Neural progenitor cell (in vitro differentiated cells): ENCODE results near the gene DENND4C. TPM values are rescaled to one million over a fixed set of nuclear protein-coding genes. Genes with fewer than 3 reads are reported as not detected.

ENCODE experiments used
- DNase-seq: peaks from one replicate; pipeline ENCODE4 v3.0.0-alpha.2; 2016; ENCODE audit warnings: low spot score
- H2AFZ ChIP-seq: fragments of 200-600 bp; sonication (generic); replicated peaks from 2 replicates; pipeline ENCODE4 v1.6.1; 2016; ENCODE audit warnings: antibody characterized with exemption
- H3F3A ChIP-seq: fragments of 200-600 bp; sonication (generic); 2 replicates; pipeline ENCODE4 v1.6.1; 2016; ENCODE audit warnings: antibody characterized with exemption, low read depth
- H3K27ac ChIP-seq: fragments of 200-600 bp; sonication (generic); 2 replicates; pipeline ENCODE4 v1.5.1; 2016; ENCODE audit warnings: mild to moderate bottlenecking
- H3K27me3 ChIP-seq: fragments of 200-600 bp; sonication (generic); 2 replicates; pipeline ENCODE4 v1.6.1; 2016; ENCODE audit warnings: mild to moderate bottlenecking, moderate library complexity
- H3K36me3 ChIP-seq: fragments of 200-600 bp; sonication (generic); 2 replicates; pipeline ENCODE4 v1.5.1; 2016
- H3K4me1 ChIP-seq: fragments of 200-600 bp; sonication (generic); 2 replicates; pipeline ENCODE4 v1.6.1; 2016; ENCODE audit warnings: mixed run types
- H3K4me2 ChIP-seq: fragments of 200-600 bp; sonication (generic); 2 replicates; pipeline ENCODE4 v1.6.1; 2016
- H3K4me3 ChIP-seq: fragments of 200-600 bp; sonication (generic); 2 replicates; pipeline ENCODE4 v1.5.1; 2016
- H3K79me2 ChIP-seq: fragments of 200-600 bp; sonication (generic); 2 replicates; pipeline ENCODE4 v1.6.1; 2016; ENCODE audit warnings: low read depth
- H3K9ac ChIP-seq: fragments of 200-600 bp; sonication (generic); 2 replicates; pipeline ENCODE4 v1.6.1; 2016
- H3K9me3 ChIP-seq: fragments of 200-600 bp; sonication (generic); 2 replicates; pipeline ENCODE4 v1.5.1; 2016; ENCODE audit warnings: low read depth
- H4K20me1 ChIP-seq: fragments of 200-600 bp; sonication (generic); 2 replicates; pipeline ENCODE4 v1.6.1; 2016; ENCODE audit warnings: low read depth
- H3K27ac Mint-ChIP-seq: 3 replicates; pipeline ENCODE4 v1.8.0; 2021; ENCODE audit warnings: mixed read lengths
- H3K27me3 Mint-ChIP-seq: 2 replicates; pipeline ENCODE4 v1.8.0; 2022; ENCODE audit warnings: low read depth, mild to moderate bottlenecking, inconsistent platforms, moderate library complexity, mixed read lengths; ENCODE audit not compliant: insufficient read depth
- H3K36me3 Mint-ChIP-seq: 3 replicates; pipeline ENCODE4 v1.8.0; 2021; ENCODE audit warnings: mixed read lengths
- H3K4me1 Mint-ChIP-seq: 3 replicates; pipeline ENCODE4 v1.8.0; 2021; ENCODE audit warnings: mixed read lengths
- H3K4me3 Mint-ChIP-seq: 3 replicates; pipeline ENCODE4 v1.8.0; 2021; ENCODE audit warnings: mild to moderate bottlenecking, moderate library complexity, mixed read lengths
- H3K9me3 Mint-ChIP-seq: 3 replicates; pipeline ENCODE4 v1.8.0; 2020; ENCODE audit warnings: mixed read lengths
- EZH2 ChIP-seq: fragments of 200-600 bp; sonication (generic); IDR thresholded peaks from 2 replicates; pipeline ENCODE4 v1.6.1; 2017; ENCODE audit warnings: antibody characterized with exemption, mild to moderate bottlenecking, moderate library complexity
- EZH2phosphoT487 ChIP-seq: fragments of 200-600 bp; sonication (generic); IDR thresholded peaks from 2 replicates; pipeline ENCODE4 v1.6.1; 2017; ENCODE audit warnings: antibody characterized with exemption
- total RNA-seq: library from RNA; depleted of rRNA; stranded (reverse); fragments of >200 nt; gene quantifications from 2 replicates; pipeline ENCODE4 v1.2.3, GENCODE V29; 2015; ENCODE audit warnings: low replicate concordance
- TF ChIP-seq, protein P1 (sequence below): fragments of 200-600 bp; sonication (generic); IDR thresholded peaks from 2 replicates; pipeline ENCODE4 v1.5.1; 2017; ENCODE audit warnings: antibody characterized with exemption, mild to moderate bottlenecking

The DENND4C gene
- total RNA-seq, 1 donor from 2014 or later, result 73.4 TPM

DNA sequence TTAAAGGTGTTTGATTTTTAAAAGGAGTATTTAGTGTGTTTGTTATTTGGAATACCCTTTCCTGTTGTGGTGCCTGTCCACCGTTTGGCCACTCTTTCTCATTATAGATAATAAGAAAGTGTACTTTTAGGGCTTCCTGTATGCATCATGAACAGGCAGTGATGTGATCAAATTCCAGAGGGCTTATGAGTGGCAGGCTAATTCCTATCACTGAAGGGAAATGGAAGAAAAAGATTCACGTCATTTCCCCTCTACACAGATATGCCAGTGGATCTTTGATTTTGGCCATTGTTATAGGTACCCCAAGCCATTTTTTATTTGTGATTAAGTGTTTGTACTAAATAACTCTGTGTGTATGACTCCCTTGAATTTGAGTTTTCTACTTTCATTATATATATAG, 112.5 kb downstream of the DENND4C start:
- no peaks in the 10 kb centered on the region for H3K4me1 ChIP-seq
- peaks cover 2% of the 10 kb centered on the region for H3K4me1 Mint-ChIP-seq
- H3K4me3 Mint-ChIP-seq, result no peak overlapping the region
- H3K79me2 ChIP-seq, result no peaks in the 10 kb centered on the region
- H3K4me3 ChIP-seq, result no peak overlapping the region
- H3K4me2 ChIP-seq, result no peak overlapping the region
- no peaks in the 10 kb centered on the region for H3K27me3 ChIP-seq
- DNase-seq, result no peak
- H3K27ac ChIP-seq, result no peak overlapping the region
- H3K9ac ChIP-seq, result no peak overlapping the region
- TF ChIP-seq EZH2phosphoT487 (no peak), EZH2 (no peak)
- TF ChIP-seq, protein P1, sequence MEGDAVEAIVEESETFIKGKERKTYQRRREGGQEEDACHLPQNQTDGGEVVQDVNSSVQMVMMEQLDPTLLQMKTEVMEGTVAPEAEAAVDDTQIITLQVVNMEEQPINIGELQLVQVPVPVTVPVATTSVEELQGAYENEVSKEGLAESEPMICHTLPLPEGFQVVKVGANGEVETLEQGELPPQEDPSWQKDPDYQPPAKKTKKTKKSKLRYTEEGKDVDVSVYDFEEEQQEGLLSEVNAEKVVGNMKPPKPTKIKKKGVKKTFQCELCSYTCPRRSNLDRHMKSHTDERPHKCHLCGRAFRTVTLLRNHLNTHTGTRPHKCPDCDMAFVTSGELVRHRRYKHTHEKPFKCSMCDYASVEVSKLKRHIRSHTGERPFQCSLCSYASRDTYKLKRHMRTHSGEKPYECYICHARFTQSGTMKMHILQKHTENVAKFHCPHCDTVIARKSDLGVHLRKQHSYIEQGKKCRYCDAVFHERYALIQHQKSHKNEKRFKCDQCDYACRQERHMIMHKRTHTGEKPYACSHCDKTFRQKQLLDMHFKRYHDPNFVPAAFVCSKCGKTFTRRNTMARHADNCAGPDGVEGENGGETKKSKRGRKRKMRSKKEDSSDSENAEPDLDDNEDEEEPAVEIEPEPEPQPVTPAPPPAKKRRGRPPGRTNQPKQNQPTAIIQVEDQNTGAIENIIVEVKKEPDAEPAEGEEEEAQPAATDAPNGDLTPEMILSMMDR, result no peak
- peaks cover 5% of the 10 kb centered on the region for H3K36me3 ChIP-seq
- no peaks in the 10 kb centered on the region for H3K9me3 ChIP-seq
- H3K36me3 Mint-ChIP-seq, result peaks cover 14% of the 10 kb centered on the region
- no peaks in the 10 kb centered on the region for H4K20me1 ChIP-seq
- no peaks in the 10 kb centered on the region for H3K27me3 Mint-ChIP-seq
- no peaks in the 10 kb centered on the region for H3K9me3 Mint-ChIP-seq
- no peak overlapping the region for H3K27ac Mint-ChIP-seq
- H2AFZ ChIP-seq, result no peak overlapping the region
- H3F3A ChIP-seq, result no peaks in the 10 kb centered on the region

DNA sequence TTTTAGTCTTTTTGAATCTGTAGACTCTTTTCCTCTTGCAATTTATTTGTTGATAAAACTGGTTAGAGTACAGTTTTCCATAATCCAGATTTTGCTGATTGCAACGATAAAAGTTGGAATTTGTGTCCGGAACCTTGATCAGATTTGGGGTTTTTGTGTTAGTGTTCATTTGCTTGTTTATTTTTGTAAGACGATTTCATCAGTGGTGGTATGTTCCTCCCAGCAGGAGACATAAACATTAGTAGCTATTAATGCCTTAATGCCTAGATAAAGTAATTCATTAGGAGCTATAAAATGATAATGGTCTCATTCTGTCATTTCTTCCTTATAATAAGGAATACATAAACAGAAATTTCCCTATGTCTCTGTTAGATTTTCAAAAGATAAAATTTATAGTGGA, 128.2 kb downstream of the DENND4C start:
- Mint-ChIP-seq H3K27ac (no peak overlapping the region), H3K27me3 (no peaks in the 10 kb centered on the region), H3K4me3 (no peak overlapping the region), H3K9me3 (no peaks in the 10 kb centered on the region), H3K4me1 (no peaks in the 10 kb centered on the region), H3K36me3 (peaks cover 18% of the 10 kb centered on the region)
- Histone ChIP-seq H3K9me3 (no peaks in the 10 kb centered on the region), H3K4me1 (no peaks in the 10 kb centered on the region), H3K79me2 (no peaks in the 10 kb centered on the region), H3K9ac (no peak overlapping the region), H2AFZ (no peak overlapping the region), H3K36me3 (peaks cover 18% of the 10 kb centered on the region), H3F3A (no peaks in the 10 kb centered on the region), H3K4me3 (no peak overlapping the region), H3K4me2 (no peak overlapping the region), H3K27ac (no peak overlapping the region), H4K20me1 (no peaks in the 10 kb centered on the region), H3K27me3 (no peaks in the 10 kb centered on the region)
- TF ChIP-seq EZH2phosphoT487 (no peak), EZH2 (no peak)
- TF ChIP-seq, protein P1, result no peak
- no peak for DNase-seq

DNA sequence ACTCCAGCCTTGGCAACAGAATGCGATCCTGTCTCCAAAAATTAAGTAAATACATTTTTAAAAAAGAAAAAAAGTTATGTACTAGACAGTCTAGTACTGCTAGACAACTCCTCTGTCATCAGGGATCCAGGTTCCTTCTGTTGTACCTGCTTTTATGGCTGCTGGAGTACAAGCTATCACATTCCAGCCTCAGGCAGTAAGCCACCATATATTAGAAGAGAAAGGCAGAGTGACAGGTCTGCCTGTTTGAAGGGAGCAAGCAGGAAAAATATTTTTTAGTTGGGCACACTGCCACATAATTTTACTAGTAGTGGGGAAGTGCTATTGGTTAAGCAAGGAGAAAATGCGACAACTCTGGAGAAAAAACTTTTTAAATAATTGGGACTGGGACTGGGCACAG, 138.6 kb downstream of the DENND4C start:
- H3K27ac ChIP-seq, result no peak overlapping the region
- no peak overlapping the region for H2AFZ ChIP-seq
- no peaks in the 10 kb centered on the region for H3K27me3 Mint-ChIP-seq
- TF ChIP-seq EZH2 (no peak), EZH2phosphoT487 (no peak)
- TF ChIP-seq, protein P1, result no peak
- no peaks in the 10 kb centered on the region for H3K9me3 ChIP-seq
- H3F3A ChIP-seq, result peaks cover 43% of the 10 kb centered on the region
- H3K27ac Mint-ChIP-seq, result no peak overlapping the region
- no peak overlapping the region for H3K4me2 ChIP-seq
- peaks cover 4% of the 10 kb centered on the region for H3K36me3 ChIP-seq
- no peak overlapping the region for H3K4me3 ChIP-seq
- no peaks in the 10 kb centered on the region for H3K9me3 Mint-ChIP-seq
- no peak overlapping the region for H3K9ac ChIP-seq
- no peaks in the 10 kb centered on the region for H3K4me1 Mint-ChIP-seq
- no peaks in the 10 kb centered on the region for H3K4me1 ChIP-seq
- H3K27me3 ChIP-seq, result no peaks in the 10 kb centered on the region
- no peak for DNase-seq
- H3K79me2 ChIP-seq, result no peaks in the 10 kb centered on the region
- peaks cover 12% of the 10 kb centered on the region for H3K36me3 Mint-ChIP-seq
- H4K20me1 ChIP-seq, result no peaks in the 10 kb centered on the region
- H3K4me3 Mint-ChIP-seq, result no peak overlapping the region
